HG03045 (cell line): ENCODE measurements around the gene ATP5MK.
"Not testable (repeated sequence)": the region's sequence is repeated elsewhere in the genome, so short reads cannot be mapped to it uniquely, and the experiment has no call there.

ENCODE experiments used
- ATAC-seq: cut with Tn5 transposase; IDR thresholded peaks from one replicate; pipeline ENCODE4 v1.9.1; 2021; ENCODE audit warnings: mild to moderate bottlenecking, moderate library complexity; ENCODE audit not compliant: unreplicated experiment

Gene ATP5MK, protein sequence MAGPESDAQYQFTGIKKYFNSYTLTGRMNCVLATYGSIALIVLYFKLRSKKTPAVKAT

GRCh38 chr10:103396067-103396788, at the start of gene ATP5MK, which contains the start of gene PDCD11:
TSS of gene ATP5MK (minus strand) at chr10:103396475. CDS start at chr10:103392457, 4,018 bp downstream.
TSS of gene PDCD11 (plus strand) at chr10:103396626. CDS start at chr10:103398427, 1,801 bp downstream.
- ATAC-seq: peak; percentile 99

- ATAC-seq: no peak
These were observed 49.1 kb upstream of the ATP5MK start for GRCh38 chr10:103445366-103445765.

GRCh38 chr10:103444478-103444877, 48.2 kb upstream of the ATP5MK start:
- ATAC-seq: no peak

DNA sequence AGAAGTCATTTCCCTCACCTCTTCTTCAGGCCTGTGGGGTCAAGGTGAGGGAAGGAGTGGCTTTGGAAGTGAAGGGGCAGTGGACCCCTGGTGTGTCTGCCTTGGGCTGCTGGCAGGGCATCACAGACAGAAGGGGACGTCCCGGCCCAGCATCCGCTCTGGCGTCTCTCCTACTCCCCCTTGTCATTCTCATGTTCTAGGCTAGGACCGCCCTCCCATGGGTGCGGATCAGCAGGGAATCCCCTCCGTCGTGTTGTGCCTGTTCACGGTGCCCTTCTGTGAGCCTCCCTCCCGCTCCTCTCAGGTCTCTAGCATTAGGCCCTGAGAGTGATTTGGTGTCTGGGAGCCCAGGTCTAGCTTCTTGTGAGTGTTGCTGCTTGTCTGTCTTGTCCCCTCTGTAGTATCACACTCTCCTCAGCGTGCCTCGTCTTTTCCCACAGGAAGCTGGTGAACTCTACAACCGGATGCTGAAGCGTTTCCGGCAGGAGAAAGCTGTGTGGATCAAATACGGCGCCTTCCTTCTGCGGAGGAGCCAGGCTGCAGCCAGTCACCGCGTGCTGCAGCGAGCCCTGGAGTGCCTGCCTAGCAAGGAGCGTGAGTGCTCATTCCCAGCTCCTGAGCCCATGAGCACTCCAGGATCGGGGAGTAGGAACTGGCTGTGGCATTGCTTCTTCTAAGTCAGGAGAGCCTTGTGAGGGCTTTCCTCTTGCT, 47.4 kb upstream of the ATP5MK start:
- ATAC-seq: no peak

DNA sequence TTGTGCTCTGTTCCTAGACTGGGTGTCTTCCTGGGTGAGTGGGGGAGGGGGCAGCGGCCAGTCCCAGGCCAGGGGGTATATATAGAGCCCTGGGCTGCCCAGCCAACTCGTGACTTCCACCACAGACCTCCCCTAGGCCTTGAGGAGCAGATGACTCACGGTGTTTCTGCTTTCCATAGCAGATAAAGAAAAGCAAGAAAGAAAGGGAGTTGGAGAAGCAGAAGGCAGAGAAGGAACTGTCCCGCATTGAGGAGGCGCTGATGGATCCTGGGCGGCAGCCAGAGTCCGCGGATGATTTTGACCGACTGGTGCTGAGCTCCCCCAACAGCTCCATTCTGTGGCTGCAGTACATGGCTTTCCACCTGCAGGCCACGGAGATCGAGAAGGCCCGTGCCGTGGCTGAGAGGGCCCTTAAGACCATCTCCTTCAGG, 45.8 kb upstream of the ATP5MK start:
- no peak for ATAC-seq

GRCh38 chr10:103441611-103442010, 45.3 kb upstream of the ATP5MK start:
- ATAC-seq: no peak

DNA sequence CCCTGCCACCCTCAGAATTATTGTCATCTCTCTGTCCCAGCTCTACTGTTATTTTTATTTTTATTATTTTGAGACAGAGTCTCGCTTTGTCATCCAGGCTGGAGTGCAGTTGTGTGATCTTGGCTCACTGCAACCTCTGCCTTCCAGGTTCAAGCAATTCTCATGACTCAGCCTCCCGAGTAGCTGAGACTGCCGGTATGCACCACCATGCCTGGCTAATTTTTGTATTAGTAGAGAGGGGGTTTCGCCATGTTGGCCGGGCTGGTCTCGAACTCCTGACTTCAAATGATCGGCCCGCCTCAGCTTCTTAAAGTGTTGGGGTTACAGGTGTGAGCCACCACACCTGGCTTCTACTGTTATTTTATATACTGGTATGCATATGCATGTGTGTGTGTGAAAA, 44.9 kb upstream of the ATP5MK start:
- ATAC-seq: no peak

DNA sequence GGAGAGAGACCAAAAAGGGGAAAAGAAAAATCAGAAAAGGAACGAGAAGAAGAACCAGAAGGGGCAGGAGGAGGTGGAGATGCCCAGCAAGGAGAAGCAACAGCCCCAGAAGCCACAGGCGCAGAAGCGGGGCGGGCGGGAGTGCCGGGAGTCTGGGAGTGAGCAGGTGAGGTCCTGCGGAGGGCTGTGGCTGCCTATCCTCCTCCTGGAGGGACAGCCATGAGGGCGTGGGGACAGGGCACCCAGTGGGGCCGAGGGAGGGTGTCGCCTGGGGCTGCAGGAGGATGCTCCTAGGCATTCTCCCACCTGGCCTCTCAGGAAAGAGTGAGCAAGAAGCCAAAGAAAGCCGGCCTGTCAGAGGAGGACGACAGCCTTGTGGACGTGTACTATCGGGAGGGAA, 44.1 kb upstream of the ATP5MK start:
- ATAC-seq: no peak

GRCh38 chr10:103439776-103440175, 43.5 kb upstream of the ATP5MK start:
- ATAC-seq: no peak

GRCh38 chr10:103433858-103434257, 37.6 kb upstream of the ATP5MK start:
- no peak for ATAC-seq

DNA sequence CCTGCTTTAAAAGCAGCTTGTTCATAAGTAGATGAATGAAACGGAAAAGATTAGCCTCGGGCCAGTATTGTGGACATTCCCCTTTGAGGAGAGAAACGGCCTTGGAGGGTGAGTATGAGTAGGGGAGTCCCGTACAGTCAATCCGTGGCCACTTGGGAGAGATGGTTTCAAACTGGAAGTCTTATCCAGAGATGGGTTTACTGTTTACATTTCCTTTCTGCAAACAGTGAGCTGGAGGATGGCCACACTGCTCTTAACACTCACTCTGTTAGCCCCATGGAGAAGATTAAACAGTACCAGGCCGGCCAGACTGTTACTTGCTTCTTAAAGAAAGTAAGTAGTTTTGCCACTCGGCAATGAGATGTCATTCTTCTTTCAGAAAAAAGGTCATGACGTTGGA, 35.6 kb upstream of the ATP5MK start:
- no peak for ATAC-seq

GRCh38 chr10:103429647-103430046, 33.4 kb upstream of the ATP5MK start:
- ATAC-seq: no peak

DNA sequence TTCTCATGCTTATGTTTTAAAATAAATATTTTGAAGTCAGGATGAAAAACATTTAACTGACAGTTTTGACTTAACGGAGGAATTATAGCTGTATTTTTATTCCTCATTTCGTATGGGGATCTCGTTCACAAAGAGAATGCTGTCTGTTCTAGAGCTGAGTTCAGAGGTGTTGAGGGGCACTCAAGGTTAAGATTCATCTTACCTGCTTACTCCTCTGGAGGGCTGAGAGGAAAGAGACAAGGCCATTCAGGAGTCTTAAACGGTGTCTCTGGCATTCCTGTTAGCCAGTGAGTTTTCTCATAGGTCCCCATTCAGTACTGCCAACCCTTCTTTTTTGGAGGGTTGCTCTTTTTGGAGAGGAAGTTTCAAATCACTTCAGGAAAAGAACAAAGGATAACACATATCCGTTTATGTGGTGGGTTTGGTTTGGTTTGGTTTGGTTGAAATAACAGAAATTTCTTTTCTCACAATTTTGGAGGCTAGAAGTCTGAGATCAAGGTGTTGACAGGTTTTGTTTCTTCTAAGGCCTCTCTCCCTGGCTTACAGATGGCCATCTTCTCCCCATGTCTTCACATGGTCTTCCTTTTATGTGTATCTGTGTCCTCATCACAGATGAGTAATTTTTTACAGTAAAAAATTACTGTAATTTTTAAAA, 32.8 kb upstream of the ATP5MK start:
- no peak for ATAC-seq

DNA sequence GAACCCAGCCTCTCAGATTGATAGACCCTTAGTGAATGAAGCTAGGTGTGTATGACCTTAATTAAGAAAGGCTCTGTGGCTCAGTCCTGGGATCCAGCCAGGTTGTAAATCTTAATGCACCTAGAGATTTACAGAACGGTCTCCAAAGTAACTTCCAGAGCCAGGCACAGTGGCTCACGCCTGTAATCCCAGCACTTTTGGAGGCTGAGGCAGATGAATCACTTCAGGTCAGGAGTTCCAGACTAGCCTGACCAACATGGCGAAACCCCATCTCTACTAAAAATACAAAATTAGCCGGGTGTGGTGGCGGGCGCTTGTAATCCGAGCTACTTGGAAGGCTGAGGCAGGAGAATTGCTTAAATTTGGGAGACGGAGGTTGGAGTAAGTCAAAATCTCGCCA, 31.6 kb upstream of the ATP5MK start:
- ATAC-seq: no peak

GRCh38 chr10:103423748-103424147, 27.5 kb upstream of the ATP5MK start:
- ATAC-seq: no peak

- ATAC-seq: no peak
These were observed 22.8 kb upstream of the ATP5MK start for GRCh38 chr10:103419101-103419500.

- no peak for ATAC-seq
These were observed 21.3 kb upstream of the ATP5MK start for GRCh38 chr10:103417601-103418000.

- ATAC-seq: not testable (repeated sequence)
These were observed 20.8 kb upstream of the ATP5MK start for GRCh38 chr10:103417148-103417469.

DNA sequence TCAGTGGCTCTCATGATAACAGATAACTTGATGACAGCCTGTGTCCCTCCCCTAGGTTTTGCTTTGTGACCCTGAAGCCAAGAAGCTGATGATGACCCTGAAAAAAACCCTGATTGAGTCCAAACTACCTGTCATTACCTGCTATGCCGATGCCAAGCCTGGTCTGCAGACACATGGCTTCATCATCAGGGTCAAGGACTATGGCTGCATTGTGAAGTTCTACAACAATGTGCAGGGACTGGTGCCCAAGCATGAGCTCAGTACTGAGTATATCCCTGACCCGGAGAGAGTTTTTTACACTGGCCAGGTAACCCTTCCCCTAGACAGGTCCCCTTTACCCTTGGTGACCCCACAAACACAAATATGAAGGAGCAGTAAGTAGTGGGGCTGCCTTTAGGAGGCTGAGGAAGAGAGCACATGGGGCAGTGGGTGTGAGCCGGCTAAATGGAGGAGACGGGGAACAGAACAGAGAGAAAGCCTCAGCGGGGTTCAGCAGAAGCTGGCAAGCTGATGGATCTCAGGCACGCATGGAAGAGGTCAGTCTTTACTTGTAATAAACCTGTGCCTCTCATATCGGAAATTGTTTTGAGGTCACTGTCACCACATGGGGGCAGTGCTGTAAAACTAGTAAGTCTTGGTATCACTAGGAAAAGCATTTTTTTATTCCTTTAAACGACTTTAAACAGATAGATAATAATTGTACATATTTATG, 20.3 kb upstream of the ATP5MK start:
- no peak for ATAC-seq

DNA sequence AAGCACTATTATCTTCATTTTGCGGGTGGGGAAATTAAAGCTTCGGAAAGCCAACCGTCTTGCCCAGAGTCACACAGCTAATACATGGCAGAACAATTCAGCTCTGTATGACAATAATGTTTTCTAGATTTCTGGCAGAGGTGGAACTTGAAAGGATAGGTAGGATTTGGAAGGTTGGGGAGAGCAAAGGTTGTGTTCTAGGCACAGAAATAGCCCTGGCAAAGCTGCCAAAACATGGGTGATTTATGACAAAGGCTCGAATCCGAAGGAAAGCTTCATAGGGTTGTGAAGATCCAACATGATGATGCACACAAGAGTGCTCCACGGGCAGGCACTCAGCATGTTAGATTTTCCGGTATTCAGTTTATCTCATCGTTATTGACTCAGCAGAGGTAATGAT, 19.3 kb upstream of the ATP5MK start:
- no peak for ATAC-seq

GRCh38 chr10:103413564-103413963, 17.3 kb upstream of the ATP5MK start:
- ATAC-seq: no peak
